HUDEP-2 (cell line): Measurements from ENCODE around the gene CR1L.
"Not testable (repeated sequence)": the region's sequence is repeated elsewhere in the genome, so short reads cannot be mapped to it uniquely, and the experiment has no call there.

Experiments used
- DNase-seq, 76 experiments: peaks; one replicate each; lab custom pipeline; 2025; ENCODE audit not compliant: unreplicated experiment in 76 of 76; lab: John Stamatoyannopoulos, UW

The CR1L gene

DNA sequence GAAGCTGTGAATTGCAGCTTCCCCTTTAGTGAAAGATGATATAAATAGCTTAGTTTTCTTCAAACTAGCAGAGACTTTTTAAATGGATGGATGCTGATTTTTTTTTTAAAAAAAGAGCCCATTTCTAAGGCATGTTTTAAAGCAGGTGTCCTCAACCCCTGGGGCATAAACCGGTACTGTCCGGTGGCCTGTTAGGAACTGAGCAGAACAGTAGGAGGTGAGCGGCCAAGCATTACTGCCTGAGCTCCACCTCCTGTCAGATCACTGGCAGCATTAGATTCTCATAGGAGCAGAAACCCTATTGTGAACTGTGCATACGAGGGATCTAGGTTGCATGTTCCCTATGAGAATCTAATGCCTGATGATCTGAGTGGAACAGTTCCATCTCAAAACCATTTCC is 31.2 kb downstream of the CR1L start:
- DNase-seq = no peak

DNA sequence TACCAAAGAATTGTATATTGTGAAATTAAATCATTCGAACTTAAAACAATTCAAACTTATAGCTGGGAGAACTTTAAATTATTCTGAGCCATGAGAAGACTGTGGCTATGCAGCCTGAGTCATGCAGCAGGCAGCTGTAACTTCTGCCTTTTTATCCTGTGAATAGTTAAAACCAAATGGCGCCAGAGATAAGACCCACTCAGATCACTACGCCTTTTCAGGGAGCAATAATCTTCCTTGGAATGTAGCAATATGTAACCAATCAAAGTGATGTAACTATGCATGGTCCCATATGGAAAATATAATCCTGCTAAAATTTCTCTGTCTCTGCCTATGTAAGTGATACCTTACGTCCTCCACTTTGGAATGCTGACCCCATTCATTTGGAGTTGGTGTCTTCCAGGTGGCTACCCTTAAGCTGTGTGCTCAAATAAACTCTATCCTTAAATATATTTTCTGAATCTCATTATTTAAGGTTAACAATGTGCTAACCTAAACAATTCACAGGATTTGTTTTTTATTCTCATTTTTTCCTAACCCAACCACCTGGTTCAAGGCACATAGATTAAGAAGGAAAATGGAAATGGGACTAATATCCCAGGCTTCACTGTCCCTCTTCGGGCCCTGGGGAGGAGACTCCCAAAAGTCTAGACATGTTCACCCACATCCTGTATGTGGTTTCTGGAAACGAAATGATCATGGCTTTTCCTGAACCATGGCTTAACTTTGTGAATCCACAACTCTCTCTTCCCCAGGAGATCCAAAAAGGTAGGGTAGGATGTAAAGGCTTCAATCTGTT is 35.9 kb downstream of the CR1L start:
- peak in 18 of 76 experiments; percentile 5 to 56 (median 15) for DNase-seq

DNA sequence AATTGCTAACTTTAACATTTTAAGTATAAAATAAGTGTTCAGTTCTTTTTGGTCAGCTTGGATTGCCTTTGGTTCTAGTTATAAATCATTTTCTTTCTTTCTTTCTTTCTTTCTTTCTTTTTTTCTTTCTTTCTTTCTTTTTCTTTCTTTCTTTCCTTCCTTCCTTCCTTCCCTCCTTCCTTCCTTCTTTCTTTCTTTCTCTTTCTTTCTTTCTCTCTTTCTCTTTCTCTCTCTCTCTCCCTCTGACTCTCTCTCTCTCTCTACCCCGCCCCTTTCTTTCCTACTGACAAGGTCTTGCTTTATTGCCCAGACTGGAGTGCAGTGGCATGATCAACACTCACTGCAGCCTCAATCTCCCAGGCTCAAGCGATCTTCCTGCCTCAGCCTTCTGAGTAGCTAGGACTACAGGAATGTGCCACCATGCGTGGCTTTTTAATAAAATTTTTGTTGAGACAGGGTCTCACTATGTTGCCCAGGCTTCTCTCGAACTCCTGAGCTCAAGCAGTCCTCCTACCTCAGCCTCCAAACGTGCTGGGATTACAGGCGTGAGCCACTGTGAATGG is 38.0 kb downstream of the CR1L start:
- not testable (repeated sequence) for DNase-seq

DNA sequence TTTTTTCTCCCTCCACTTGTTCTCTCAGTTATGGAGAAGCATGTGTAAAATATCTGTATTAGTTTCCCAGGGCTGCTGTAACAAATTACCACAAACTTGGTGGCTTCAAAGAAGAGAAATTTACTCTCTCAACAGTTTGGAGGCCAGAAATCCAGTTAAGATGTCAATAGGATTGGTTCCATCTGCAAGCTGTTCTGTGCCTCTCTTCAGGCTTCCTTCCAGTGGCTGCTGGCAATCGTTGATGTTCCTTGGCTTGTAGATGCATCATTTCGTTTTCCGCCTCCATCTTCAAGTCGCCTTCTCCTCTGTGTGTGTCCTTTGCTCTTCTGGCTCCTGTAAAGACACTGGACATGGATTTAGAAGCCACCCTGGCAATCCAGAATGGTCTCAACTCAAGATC is 45.6 kb downstream of the CR1L start:
- not testable (repeated sequence) for DNase-seq

DNA sequence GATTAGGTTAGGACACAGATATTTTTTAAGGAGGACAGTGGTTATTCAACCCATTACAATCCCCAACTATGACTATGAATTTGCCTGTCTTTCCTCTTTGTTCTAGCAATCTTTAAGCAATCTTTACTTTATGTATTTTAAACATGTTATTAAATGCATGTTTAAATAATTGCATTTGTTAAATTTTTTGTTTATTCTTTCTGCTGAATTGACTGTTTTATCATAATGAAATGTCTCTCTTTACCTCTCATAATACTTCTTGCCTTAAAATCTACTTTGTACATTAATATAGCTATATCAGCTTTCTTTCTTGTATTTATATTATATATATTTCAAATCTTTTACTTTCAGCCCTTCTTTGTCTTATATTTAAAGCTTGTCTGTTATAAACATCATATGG is 46.1 kb downstream of the CR1L start:
- DNase-seq = no peak

DNA sequence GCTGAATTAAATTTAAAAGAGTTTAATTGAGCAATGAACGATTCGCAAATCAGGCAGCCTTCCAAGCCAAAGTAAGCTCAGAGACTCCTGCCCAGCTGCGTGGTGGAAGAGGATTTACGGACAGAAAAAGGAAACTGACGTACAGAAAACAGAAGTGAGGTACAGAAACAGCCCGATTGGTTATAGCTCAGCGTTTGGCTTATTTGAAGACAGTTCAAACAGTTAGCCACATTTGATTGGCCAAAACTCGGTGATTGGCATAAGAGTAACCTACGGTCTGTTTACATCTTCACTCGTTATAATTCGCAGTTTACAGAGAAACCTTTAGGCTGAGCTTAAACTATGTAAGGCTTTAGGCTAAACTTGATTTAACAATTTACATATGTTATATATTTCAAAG is 46.9 kb downstream of the CR1L start:
- DNase-seq = peak in 2 of 76 experiments; percentile 10 to 44

DNA sequence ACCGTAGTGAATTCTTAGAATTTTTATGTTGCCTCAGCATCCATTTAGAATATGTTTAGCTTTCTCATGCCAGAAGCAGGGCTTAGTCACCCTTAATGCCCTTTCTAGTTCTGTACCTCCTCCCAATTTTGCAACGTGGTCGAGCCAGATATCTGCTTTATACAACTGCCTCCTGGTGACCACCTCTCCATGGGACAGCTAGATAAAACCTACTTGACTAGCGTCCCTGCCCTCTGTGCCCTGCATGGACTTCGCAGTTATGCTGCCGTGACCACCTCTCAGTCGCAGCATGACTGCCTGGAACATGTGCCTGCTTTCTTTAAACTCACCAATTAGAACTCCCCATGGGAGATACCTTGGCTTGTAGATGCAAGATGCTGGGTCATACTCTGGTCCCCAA is 47.4 kb downstream of the CR1L start:
- peak in 71 of 76 experiments; percentile 15 to 89 (median 61) for DNase-seq

DNA sequence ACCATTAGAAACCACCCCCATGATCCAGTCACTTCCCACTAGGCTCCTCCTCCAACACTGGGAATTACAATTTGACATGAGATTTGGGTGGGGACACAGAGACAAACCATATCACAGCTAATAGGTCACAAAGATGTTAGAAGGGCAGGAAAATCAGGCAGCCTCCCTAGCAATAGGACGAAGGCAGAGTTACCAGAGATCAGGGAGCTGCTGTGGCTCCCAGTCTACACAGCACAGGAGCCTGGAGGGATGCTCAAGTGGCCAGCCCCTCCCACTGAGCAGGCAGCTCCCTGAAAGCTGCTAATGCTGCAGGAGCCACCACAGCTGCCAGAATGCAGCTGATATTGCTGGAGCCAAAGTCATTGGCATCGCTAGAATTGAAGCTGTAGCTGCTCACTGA is 51.0 kb downstream of the CR1L start:
- DNase-seq = no peak

DNA sequence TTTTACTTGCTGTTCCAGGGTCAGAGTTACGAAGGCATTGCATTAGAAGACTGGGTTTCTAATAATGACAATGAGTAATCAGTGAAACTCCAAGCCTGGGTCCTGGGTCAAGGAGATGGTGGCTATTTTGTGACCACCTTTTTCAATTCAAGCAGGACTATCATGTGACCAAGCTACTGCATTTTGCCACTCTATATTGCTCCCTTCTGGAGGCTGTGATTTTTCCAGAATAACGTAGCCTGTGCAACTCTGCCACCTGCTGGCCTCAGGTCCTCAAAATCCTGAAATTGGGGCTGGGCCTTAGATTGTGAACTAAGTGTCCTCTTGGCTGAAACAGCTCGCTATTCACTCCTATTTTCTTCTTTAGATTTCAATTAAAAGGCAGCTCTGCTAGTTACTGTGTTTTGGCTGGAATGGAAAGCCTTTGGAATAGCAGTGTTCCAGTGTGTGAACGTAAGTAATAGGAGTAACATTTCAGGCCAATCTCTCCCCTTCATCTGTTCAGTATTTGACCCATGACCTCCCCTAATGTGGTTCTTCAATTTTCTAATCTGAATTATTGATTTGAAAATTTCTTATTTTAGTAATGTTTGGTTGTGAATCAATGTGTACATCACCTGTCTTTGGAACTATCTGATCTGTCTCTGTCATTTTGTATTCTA is 54.0 kb downstream of the CR1L start:
- DNase-seq = peak in 50 of 76 experiments; percentile 5 to 71 (median 32)

DNA sequence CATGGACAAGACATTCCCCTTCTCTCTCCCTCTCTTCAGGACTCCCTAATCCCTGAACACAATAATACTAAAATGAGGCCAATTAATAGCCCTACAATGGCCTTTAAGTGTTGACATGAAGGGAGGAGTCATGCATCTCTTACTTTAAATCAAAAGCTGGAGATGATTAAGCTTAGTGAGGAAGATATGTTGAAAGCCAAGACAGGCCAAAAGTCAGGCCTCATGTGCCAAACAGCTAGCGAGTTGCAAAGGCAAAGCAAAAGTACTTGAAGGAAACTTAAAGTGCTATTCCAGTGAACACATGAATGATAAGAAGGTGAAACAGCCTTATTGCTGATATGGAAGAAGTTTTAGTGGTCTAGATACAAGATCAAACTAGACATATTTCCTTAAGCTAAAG is 57.4 kb downstream of the CR1L start:
- DNase-seq = no peak

DNA sequence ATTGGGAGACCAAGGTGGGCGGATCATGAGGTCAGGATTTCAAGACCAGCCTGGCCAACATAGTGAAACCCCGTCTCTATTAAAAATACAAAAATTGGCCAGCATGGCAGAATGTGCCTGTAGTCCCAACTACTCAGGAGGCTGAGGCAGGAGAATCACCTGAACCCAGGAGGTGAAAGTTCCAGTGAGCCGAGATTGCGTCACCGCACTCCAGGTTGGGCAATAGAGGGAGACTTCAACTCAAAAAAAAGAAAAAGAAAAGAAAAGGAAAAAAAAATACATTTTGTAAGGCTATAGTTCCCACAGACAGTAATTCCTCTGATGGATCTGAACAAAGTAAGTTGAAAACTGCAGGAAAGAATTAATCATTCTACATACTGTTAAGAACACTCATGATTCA is 58.8 kb downstream of the CR1L start:
- DNase-seq = no peak

DNA sequence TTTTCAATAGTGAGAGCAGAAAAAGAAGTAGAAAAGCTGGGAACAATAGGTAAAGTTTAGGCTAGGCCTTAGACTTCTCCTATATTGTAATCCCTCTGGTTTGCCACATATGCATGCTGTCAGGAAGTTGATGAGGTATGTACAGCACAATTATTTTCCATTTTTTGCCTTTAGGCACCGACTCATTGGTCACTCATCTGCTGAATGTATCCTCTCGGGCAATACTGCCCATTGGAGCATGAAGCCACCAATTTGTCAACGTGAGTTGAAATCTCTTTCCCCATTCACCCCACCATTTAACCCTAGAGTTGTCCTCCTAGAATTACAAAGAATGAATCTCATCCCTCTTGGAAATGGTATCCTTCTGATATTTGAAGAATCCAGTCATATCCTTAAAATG is 63.1 kb downstream of the CR1L start:
- DNase-seq = not testable (repeated sequence)

DNA sequence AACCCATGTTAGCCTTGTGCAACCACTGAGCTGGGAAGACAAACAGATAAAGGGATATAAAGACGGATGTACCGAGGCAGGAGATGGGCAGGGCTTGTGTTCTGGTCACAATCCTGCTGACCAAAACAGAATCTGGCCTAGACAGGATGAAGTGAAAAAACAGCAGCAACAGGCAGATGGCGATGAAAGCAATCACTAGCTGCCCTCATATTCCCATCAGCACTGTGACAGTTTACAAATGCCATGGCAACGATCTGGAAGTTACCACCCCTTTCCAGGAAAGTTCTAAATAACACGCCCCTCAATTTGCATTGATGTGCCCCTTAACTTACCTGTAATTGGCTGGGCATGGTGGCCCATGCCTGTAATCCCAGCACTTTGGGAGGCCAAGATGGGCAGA is 66.4 kb downstream of the CR1L start:
- peak in 23 of 76 experiments; percentile 2 to 61 (median 20) for DNase-seq

DNA sequence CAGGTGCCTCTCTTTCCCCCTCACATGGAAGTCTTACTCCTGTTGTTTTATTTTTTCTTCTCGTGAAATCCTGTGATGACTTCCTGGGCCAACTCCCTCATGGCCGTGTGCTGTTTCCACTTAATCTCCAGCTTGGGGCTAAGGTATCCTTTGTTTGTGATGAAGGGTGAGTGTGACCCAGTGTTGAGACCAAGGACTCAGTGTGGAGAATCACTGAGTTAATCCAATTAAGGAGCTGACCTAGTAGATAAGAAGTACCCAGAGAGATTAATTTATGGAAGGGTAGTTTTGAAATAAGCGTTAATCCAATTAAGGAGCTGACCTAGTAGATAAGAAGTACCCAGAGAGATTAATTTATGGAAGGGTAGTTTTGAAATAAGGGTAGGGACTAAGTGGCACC is 67.8 kb downstream of the CR1L start:
- DNase-seq = not testable (repeated sequence)

DNA sequence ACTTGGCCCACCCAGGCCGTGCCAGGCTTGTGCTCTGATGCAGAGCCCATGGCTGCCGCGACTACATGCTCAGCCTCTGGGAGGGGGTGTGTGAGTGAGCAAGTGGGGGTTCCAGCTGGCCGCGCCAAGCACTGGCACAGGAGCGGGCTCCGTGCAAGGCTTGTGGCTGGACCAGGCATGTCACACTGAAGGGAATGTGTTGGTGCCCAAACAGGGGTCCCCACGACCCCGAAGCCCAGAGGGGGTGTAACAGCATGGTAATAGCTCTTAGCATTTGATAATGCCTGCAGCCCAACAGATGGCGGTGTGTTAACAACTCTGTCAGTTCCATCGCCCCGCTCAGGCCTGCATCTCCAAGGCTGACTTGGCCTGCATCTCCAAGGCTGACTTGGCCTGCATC is 68.6 kb downstream of the CR1L start:
- peak in 2 of 76 experiments; percentile 1 to 2 for DNase-seq

DNA sequence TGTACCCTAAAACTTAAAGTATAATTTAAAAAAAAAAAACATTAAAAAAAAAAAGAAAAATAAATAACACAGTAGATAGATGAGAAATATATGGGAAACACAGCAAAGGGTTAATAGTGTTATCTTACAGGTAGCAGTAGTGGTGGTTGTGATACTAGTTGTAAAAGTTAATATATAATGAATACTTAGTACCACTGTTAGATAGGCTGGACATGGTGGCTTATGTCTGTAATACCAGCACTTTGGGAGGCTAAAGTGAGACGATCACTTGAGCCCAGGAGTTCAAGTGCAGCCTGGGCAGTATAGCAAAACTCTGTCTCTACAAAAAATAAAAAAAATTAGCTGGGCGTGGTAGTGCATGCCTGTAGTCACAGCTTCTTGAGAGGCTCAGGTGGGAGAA is 74.3 kb downstream of the CR1L start:
- no peak for DNase-seq

DNA sequence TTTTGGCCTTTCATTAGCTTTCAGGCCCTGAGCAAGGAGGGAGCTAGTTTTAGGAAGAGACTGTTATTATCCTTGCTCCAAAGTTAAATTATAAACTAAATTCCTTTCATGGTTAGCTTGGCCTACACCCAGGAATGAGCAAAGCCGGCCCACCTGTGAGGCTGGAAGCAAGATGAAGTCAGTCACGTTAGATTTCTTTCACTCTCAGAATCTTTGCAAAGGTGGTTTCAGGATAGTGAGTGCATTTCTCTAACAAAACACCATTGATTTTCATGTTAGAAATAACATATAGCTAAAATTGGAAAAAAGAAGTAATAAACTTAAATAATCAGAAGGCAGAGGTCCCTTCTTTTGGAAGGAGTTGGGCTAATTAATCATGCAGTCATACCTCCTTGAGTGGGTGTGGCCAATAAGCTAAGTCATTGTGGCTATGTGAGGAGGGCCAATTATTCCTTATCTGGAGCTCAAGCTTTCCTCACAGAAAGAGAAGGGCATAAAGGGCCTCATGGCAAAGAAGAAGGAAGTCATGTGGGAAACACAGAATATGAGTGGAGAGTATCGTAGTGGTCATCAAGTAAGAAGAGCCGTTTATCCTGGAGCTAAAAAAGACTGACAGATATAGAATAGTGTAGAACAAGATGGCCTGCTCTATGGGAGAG is 83.4 kb downstream of the CR1L start:
- DNase-seq = peak in 12 of 76 experiments; percentile 2 to 39 (median 26)

DNA sequence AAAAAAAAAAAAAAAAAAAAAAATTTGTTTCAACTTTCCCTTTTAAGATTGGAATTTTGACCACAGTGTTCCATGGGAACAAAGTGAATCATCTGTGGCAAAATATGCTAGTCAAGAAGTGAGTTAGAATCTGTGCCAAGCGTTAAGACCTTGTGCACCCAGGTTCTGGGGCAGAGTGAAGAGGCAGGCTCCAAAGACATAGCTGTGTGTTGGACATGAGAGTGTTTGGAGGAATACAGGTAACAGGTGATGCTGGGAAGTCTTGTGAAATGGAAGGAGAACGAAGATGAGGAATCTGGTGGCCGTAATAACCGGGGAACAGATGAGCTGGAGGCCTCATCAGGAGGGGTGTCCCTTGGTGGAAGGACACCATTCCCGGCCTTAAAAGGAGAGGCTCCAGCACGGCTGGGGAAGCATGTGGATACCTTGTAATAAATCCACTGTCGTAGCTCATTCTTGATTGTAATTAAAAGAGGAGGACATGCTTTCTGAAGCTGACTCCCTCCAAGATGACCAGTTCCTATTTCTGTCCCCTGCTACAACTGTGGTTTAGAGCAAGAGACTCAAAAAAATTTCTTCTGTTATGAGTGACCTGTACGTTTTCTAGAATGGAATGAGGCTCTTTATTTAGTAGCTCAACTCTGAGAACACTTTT is 92.7 kb downstream of the CR1L start:
- not testable (repeated sequence) for DNase-seq

DNA sequence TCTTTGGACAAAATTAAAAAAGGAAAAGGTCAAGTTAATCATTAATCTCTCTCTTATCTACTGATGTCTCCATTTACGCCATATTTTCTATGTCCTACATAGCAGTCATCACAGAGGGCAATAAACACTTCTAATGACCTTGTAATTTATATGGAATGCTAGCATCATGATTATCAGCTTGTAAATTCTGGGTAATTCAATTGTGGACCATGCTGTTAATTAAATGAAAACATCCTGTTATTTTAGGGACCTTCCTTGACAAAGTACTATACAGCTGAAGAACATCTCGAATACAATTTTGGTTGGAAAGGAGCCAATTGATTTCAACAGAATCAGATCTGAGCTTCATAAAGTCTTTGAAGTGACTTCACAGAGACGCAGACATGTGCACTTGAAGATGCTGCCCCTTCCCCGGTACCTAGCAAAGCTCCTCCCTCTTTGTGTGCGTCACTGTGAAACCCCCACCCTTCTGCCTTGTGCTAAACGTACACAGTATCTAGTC is 93.3 kb downstream of the CR1L start:
- DNase-seq = not testable (repeated sequence)

DNA sequence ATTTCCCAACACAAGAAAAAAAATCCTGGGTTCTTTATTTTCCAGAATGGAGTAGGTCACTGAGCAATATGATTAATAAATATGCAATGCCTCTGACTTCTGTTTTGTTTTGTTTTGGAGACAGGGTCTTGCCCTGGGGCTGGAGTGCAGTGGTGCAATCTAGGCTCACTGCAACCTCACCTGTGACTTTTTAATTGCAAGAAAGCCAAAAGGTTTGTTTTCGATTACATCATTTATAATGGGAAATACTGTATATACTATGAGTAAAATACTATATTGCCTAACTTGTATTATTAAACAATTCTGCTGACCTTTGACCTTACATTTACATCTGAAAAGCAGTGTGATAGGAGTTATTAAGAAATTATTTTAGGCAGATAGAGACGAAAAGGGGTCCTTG is 95.3 kb downstream of the CR1L start:
- no peak for DNase-seq
